Stimulated activated CD4-positive, alpha-beta T cell treated with anti-CD3 and anti-CD28 coated beads, Interleukin-1b, Interleukin-23, amount 100 ng/mL, for 48 hours (primary cell): ENCODE results near the gene ITGA11.

Source experiments
- DNase-seq: peaks from one replicate; pipeline ENCODE4 v3.0.0-alpha.2; 2020

Gene ITGA11

DNA sequence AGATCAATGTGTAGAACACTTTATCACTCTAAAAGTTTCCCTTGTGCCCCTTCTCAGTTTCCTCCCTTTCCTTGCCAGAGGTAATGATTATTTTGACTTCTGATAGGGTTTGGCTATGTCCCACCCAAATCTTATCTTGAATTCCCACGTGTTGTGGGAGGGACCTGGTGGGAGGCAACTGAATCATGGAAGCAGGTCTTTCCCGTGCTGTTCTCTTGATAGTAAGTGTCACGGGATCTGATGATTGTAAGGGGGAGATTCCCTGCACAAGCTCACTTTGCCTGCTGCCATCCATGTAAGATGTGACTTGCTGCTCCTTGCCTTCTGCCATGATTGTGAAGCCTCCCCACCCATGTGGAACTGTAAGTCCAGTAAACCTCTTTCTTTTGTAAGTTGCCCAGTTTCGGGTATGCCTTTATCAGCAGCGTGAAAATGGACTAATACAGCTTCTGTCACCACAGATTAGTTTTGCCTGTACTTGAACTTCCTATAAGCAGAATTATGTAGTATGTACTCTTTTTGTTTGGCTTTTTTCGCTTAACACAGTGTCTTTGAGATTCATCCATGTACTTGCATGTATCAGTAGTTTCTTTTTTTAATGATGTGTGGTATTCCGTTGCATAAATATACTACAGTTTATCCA is 147.2 kb downstream of the ITGA11 start:
- no peak for DNase-seq

- no peak for DNase-seq
Observed at GRCh38 chr15:68283401-68283800, 148.6 kb downstream of the ITGA11 start.

- no peak for DNase-seq
Observed at GRCh38 chr15:68281008-68281407, 151.0 kb downstream of the ITGA11 start.

GRCh38 chr15:68279779-68280753 is 151.9 kb downstream of the ITGA11 start:
- DNase-seq: no peak

GRCh38 chr15:68278595-68279405 is 153.2 kb downstream of the ITGA11 start:
- DNase-seq: no peak

DNA sequence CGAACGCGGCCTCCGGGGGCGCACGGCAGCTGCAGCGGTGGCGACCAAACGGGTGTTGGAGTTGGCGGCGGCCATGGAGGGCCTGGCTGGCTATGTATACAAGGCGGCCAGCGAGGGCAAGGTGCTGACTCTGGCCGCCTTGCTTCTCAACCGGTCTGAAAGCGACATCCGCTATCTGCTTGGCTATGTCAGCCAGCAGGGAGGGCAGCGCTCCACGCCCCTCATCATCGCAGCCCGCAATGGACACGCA is 153.7 kb downstream of the ITGA11 start:
- no peak for DNase-seq

DNA sequence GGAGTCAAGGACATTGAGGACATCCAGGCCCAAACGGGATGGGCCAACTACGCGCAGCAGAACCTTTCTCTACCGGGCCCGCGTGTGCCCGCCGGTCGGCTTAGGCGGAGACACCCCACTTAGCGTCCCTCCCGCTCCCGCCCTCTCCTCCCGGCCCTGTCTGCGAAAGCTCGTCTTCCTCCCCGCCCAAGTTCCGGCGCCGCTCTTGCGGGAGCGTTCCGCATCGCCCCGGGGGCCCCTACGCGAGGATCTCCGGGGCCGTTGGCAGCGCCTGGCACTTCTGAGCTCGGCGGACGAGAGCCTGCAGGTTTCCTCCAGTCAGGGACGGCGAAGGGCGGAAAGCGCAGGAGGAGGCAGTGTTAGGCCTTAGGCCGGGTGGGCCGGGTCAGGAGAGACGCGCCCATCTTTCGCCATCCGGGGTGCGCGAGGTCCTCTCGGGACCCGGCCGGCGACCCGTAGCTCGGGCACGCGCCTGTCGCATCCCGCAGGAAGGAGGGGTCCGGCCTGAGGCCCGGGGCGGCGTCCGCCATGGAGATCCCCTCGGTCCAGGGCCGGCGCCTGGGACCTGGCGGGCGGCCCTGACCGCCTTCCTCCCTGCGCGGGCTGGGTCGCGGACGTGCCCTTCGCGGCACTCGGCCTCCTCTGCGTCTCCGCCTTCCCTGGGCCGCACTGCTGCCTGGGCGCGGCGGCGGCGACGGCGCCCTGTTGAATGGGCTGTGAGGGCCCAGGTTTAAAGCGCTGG is 154.2 kb downstream of the ITGA11 start, which contains the start of gene FEM1B:
TSS of gene FEM1B (plus strand) at position 143 of the 742 bp plus-strand sequence. CDS start 673 bp downstream, outside the sequence.
- peak; percentile 89 for DNase-seq

GRCh38 chr15:68277131-68277602 is 154.8 kb downstream of the ITGA11 start:
- no peak for DNase-seq

DNA sequence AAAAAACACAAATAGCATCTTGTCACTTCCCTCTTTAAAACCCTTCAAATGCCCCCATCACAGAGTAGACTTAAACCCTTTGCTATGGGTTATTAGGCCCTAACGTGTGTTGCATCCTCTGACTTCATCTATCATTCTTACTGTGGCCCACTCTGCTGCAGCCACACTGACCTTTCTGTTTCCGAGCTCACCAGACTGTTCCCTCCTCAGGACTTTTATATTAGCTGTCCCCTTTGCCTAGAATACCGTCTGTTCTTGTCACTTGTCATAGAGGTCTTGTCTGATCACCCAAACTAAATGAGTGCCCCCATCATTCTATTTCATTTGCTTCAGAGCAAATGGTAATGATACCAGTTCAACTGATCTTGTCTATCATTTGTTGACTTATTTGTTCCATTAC is 155.3 kb downstream of the ITGA11 start:
- DNase-seq: no peak

DNA sequence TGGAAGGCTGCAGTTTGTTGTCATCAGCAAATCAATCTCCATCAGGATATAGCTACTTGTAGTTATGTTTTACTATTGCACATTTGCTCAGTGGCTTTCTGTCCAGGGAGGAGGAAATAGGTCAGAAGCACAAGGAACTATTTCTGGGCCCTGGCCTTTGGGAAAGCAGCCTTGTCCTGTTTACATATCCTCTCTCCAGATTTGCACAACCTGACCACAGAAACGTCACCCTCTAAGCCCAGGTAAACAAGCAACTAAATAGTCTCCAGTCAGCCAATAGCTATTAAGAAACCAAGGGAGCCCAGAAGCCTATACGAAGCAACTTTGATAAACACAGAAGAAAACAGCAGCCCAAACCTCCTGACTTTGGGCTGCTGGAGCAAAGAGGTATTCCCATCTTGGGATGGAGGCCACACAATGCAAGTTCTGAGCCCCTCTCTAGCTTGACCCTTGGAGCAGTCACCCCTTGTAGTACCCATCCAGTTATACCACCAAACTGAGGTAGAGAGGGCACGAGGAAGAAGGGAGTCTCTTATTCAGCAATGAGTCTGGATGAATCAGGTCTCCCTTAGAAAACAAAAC is 156.7 kb downstream of the ITGA11 start:
- no peak for DNase-seq

DNA sequence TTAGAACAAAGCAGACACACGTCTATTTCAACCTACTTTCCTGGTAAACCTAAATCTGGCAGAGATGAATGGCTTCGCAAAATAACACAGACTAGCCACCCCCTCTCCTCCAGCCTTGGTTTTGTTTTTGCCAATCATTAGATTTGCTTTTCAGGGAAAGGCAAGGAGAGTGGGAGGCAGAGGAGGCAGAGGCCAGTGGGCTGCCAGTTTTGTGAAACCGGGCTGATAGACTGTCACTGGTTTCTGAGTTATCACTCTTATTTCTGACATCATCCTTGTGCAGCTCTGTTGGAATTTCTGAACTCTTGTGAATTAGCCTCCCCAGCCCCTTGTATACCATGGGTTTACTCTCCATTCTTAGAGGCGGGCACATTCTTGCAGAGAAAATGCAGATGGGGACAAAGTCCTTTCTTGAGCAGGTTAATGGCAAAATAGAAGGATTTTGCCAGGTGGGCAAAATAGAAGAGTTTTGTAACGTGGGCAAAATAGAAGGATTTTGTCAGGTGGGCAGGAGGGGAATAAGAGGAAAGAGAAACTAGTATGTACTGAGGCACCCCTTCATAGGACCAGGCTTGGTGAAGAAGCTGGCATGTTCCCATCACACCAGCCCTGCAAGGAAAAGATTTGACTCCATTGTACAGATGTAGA is 157.6 kb downstream of the ITGA11 start:
- no peak for DNase-seq

- DNase-seq: no peak
Observed at GRCh38 chr15:68272721-68273271, 159.2 kb downstream of the ITGA11 start.

DNA sequence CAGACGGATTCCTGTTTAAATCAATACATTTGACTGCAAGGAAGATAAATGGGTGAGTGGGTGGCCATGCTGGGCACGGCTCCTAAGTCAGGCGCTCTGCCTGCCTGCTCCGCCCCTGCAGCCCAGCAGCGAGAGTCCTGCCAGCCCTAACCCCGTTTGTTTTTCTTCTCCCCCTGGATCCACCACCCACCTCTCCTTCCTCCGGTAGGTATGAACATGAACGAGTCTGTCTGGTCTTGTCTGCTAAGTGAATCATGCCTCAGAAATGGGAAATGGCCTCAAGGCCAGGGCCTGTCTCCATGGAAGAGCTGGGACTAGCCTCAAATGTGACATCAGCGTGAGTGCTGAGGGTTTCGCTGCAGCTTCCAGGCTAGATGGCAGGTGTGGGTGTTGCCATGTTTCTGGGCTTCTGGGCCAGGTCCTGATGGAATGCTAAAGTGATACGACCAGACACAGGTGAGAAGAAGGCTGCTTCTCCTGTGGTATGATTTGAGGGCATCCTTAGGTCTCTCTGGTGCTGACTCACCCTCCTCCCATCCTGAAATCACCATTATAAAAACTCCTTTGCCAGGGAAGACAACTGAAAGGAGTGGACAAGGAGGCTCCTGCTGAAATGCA is 160.0 kb downstream of the ITGA11 start:
- DNase-seq: no peak

GRCh38 chr15:68268405-68268804 is 163.6 kb downstream of the ITGA11 start:
- no peak for DNase-seq

GRCh38 chr15:68265674-68266073 is 166.3 kb downstream of the ITGA11 start:
- DNase-seq: no peak

- DNase-seq: no peak
Observed at GRCh38 chr15:68265081-68265480, 166.9 kb downstream of the ITGA11 start.

- DNase-seq: no peak
Observed at GRCh38 chr15:68264282-68264681, 167.7 kb downstream of the ITGA11 start.

DNA sequence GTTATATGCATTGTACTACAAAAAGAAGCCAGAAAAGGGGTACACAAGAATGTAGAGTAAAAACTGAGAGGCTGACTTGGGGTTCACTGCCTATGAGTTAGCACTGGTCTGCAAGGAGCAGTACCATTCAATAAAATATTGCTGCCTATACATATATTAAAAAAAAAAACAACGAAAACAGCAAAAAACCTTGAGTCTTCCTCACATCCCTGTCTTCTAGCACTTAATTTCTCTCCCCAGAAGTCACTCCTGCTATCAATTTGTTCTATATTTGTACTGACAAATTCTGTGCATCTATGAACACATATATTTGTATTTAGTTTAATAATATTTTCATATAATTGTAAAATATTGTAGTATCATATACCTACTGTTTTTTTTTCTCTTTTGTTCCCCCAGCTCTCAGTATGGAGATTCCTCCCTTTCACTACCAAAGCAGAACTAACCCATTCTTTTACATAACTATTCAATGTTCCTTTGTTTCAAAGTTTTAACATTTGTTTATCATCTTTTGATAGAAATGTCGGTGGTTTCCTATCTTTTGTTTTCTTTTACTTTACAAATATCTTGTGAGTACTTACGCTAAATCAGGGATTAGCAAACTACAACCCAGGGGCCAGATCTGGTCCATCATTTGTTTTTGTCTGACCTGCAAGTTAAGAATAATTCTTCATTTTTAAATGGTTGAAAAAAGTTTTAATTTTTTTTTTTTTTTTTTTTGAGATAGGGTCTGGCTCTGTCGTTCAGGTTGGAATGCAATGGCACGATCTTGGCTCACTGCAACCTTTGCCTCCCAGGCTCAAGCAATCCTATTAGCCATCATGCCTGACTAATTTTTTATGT is 169.2 kb downstream of the ITGA11 start:
- DNase-seq: no peak

DNA sequence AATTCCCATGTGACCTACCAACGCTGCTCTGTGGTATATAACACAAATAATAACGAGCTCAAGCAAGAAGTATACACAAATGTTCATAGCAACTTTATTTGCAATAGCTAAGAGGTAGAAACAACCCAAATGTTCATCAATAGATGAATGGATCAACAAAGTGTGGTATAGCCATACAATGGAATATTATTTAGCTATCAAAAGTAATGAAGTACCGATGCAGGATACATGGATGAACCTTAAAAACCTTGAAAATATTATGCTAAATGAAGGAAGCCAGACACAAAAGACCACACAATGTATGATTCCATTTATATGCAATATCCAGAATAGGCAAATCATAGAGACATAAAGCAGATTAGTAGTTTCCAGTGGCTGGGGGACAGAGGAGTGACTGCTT is 170.0 kb downstream of the ITGA11 start:
- DNase-seq: no peak

- DNase-seq: no peak
Observed at GRCh38 chr15:68261241-68261640, 170.7 kb downstream of the ITGA11 start.
